Calu3 (cell line): ENCODE results near the gene TBC1D17. TPM values are rescaled to one million over a fixed set of nuclear protein-coding genes. Genes with fewer than 3 reads are reported as not detected.

ENCODE experiments used
- BruUV-seq: library from RNA; stranded (reverse); fragments of 400-500 nt; replicated peaks from 2 replicates; lab custom pipeline; 2021; lab: Mats Ljungman, UMichigan
- CTCF ChIA-PET: fragments of 300-600 bp; sonication (Branson Sonifier 250); formaldehyde crosslinking; loops from one replicate; lab custom pipeline; 2022; ENCODE audit warnings: antibody characterized with exemption; lab: Charles Lee
- DNase-seq: peaks from one replicate; pipeline ENCODE4 v3.0.0; 2022
- H3K27ac Mint-ChIP-seq: one replicate; pipeline ENCODE4 v1.8.0; 2022; ENCODE audit warnings: mixed read lengths; ENCODE audit not compliant: unreplicated experiment
- H3K27me3 Mint-ChIP-seq: one replicate; pipeline ENCODE4 v1.8.0; 2022; ENCODE audit warnings: mixed read lengths; ENCODE audit not compliant: unreplicated experiment
- H3K36me3 Mint-ChIP-seq: one replicate; pipeline ENCODE4 v1.8.0; 2022; ENCODE audit warnings: mild to moderate bottlenecking, moderate library complexity, mixed read lengths; ENCODE audit not compliant: insufficient read depth, unreplicated experiment
- H3K4me1 Mint-ChIP-seq: one replicate; pipeline ENCODE4 v1.8.0; 2022; ENCODE audit warnings: mild to moderate bottlenecking, low read depth, mixed read lengths; ENCODE audit not compliant: unreplicated experiment
- H3K4me3 Mint-ChIP-seq: one replicate; pipeline ENCODE4 v1.8.0; 2022; ENCODE audit warnings: mild to moderate bottlenecking, low read depth, moderate library complexity, mixed read lengths; ENCODE audit not compliant: unreplicated experiment
- H3K9me3 Mint-ChIP-seq: one replicate; pipeline ENCODE4 v1.8.0; 2022; ENCODE audit warnings: low read depth, mixed read lengths; ENCODE audit not compliant: unreplicated experiment
- intact Hi-C: fragments of 100-400 bp; cut with micrococcal nuclease; formaldehyde crosslinking; loops from one replicate; pipeline ENCODE4 v1.10.0; 2022; ENCODE audit not compliant: unreplicated experiment
- total RNA-seq: library from RNA; stranded (reverse); gene quantifications from 2 replicates; pipeline ENCODE4 v1.2.3, GENCODE V29; 2022
- TF ChIP-seq, protein P1 (sequence below): fragments of 200-600 bp; IDR thresholded peaks from one replicate; pipeline ENCODE4 v1.8.0; 2022; ENCODE audit warnings: antibody characterized with exemption; ENCODE audit not compliant: unreplicated experiment

TBC1D17 gene
- total RNA-seq, 1 experiment from 2014 or later: 56.9 TPM

DNA sequence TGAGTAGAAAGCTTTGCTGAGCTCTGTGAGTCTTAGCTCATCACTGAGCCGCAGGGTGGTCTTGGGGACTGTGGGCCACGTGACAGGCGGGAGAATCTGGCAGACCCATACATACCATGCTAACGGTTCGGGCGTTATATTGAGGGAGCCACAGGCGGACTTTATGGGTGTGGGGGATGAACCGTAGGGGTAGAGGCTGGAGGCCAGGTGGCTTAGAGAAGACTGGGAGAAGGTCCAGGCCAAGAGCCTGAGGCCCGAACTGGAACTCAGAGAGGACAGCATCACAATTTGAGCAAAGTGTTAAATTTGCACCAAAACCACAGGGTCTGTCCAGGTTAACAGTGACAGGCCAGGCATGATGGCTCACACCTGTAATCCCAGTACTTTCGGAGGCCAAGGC is 36.2 kb downstream of the TBC1D17 start:
- Mint-ChIP-seq H3K9me3 (no peaks in the 10 kb centered on the region), H3K36me3 (peaks cover 81% of the 10 kb centered on the region), H3K4me1 (peaks cover 20% of the 10 kb centered on the region), H3K4me3 (no peak overlapping the region), H3K27me3 (no peaks in the 10 kb centered on the region), H3K27ac (no peak overlapping the region)
- CTCF ChIA-PET: no interaction called here
- BruUV-seq: no TSS peak
- TF ChIP-seq, protein P1, sequence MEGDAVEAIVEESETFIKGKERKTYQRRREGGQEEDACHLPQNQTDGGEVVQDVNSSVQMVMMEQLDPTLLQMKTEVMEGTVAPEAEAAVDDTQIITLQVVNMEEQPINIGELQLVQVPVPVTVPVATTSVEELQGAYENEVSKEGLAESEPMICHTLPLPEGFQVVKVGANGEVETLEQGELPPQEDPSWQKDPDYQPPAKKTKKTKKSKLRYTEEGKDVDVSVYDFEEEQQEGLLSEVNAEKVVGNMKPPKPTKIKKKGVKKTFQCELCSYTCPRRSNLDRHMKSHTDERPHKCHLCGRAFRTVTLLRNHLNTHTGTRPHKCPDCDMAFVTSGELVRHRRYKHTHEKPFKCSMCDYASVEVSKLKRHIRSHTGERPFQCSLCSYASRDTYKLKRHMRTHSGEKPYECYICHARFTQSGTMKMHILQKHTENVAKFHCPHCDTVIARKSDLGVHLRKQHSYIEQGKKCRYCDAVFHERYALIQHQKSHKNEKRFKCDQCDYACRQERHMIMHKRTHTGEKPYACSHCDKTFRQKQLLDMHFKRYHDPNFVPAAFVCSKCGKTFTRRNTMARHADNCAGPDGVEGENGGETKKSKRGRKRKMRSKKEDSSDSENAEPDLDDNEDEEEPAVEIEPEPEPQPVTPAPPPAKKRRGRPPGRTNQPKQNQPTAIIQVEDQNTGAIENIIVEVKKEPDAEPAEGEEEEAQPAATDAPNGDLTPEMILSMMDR: no peak
- intact Hi-C loops: no loop called here
- DNase-seq: no peak

DNA sequence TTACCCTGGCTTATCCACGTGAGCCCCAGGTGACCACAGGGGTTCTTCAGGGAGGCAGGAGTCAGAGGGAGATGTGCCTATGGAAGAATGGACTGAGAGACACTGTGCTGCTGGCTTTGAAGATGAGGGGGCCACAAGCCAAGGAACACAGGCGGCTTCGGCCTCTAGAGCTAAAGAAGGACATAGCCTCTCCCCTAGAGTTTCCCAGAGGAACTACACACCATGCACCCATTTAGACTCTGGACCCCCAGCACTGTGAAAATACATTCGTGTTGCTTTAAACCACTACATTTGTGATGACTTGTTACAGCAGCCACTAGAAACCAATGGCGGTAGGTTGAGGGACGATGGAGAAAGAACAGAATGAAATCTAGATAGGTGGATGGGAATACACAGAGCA is 37.8 kb downstream of the TBC1D17 start:
- Mint-ChIP-seq H3K9me3 (no peaks in the 10 kb centered on the region), H3K4me3 (peak overlapping the region; percentile 11), H3K36me3 (peaks cover 76% of the 10 kb centered on the region), H3K27me3 (no peaks in the 10 kb centered on the region), H3K27ac (peak overlapping the region; percentile 14), H3K4me1 (peaks cover 20% of the 10 kb centered on the region)
- CTCF ChIA-PET: no interaction called here
- TF ChIP-seq, protein P1: no peak
- no peak for DNase-seq
- intact Hi-C loops: no loop called here
- no TSS peak for BruUV-seq

DNA sequence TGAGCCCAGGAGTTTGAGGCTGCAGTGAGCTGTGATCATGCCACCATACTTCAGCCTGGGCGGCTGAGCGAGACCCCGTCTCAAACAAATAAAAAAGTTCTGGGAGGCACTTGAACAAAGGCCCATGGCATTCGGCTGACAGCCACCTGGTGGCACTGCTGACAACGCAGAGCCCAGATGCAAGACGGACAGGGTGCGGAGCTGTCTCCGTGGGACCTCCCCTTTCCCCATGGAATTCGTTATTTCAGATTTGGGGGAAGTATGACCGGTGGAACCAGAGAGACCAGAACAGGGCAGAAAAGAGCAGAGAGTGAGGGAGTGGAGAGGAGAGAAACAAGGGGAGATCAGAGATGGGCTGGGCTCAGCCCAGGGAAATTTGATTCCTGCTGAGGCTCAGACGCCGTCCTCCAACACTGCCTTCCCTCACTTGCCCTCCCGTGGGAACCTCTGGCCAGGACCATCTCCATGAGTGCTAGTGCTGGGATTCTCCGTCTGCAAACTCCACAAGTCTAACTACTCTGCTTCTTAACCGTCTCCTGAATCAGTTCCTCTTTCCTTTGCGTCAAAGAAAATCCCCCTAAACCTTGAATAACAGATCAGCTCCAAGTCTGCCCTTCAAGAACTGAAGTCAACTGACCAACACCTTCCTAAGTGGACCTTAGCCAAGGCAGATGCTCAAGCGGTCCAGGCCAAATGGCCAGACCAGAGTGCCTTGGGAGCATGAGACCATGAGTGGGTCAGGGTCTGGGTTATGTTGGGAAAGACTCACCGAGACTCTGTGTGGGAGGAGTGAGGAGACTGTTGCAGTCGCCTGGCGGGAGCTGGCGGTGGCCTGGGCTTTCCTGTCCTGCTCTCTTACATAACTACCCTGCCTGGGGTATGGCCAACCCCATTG is 39.6 kb downstream of the TBC1D17 start:
- no TSS peak for BruUV-seq
- H3K9me3 Mint-ChIP-seq: no peaks in the 10 kb centered on the region
- no peak for DNase-seq
- intact Hi-C loops: no loop called here
- TF ChIP-seq, protein P1: no peak
- CTCF ChIA-PET: no interaction called here
- no peak overlapping the region for H3K27ac Mint-ChIP-seq
- H3K36me3 Mint-ChIP-seq: peaks cover 82% of the 10 kb centered on the region
- H3K27me3 Mint-ChIP-seq: no peaks in the 10 kb centered on the region
- H3K4me3 Mint-ChIP-seq: no peak overlapping the region
- H3K4me1 Mint-ChIP-seq: peaks cover 8% of the 10 kb centered on the region

DNA sequence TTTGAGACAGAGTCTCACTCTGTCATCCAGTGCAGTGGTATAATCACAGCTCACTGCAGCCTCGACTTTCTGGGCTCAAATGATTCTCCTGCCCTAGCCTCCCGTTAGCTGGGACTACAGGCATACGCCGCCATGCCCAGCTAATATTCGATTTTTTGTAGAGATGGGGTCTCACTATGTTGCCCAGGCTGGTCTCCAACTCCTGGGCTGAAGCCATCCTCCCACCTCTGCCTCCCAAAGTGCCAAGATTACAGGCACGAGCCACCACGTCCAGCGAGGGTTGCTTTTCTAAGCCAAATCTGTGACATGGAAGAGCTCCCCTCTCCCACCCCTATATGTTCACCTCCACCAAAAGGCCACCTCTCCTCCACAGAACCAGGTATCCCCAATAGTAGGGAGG is 40.6 kb downstream of the TBC1D17 start:
- Mint-ChIP-seq H3K36me3 (peaks cover 86% of the 10 kb centered on the region), H3K4me1 (peaks cover 8% of the 10 kb centered on the region), H3K9me3 (no peaks in the 10 kb centered on the region), H3K4me3 (no peak overlapping the region), H3K27ac (no peak overlapping the region), H3K27me3 (no peaks in the 10 kb centered on the region)
- intact Hi-C loops: no loop called here
- no TSS peak for BruUV-seq
- CTCF ChIA-PET: no interaction called here
- no peak for DNase-seq
- TF ChIP-seq, protein P1: no peak
